Suprapubic skin (tissue), 4 donors: Measurements from ENCODE around the gene PPP2R3B. TPM values are rescaled to one million over a fixed set of nuclear protein-coding genes. Genes with fewer than 3 reads are reported as not detected.

Experiments
- DNase-seq, 2 donors: peaks; one replicate each; pipeline ENCODE4 v3.0.0-alpha.2; 2019; ENCODE audit warnings: low spot score in 2 of 2
- H3K27ac ChIP-seq: fragments of 200-600 bp; sonication (generic); one replicate; pipeline ENCODE4 v1.5.1; 2019
- H3K27me3 ChIP-seq: fragments of 200-600 bp; sonication (generic); one replicate; pipeline ENCODE4 v1.5.1; 2019
- H3K36me3 ChIP-seq: fragments of 200-600 bp; sonication (generic); one replicate; pipeline ENCODE4 v1.5.1; 2019
- H3K4me1 ChIP-seq: fragments of 200-600 bp; sonication (generic); one replicate; pipeline ENCODE4 v1.5.1; 2019
- H3K4me3 ChIP-seq: fragments of 200-600 bp; sonication (generic); one replicate; pipeline ENCODE4 v1.5.1; 2019; ENCODE audit warnings: mild to moderate bottlenecking
- H3K9me3 ChIP-seq: fragments of 200-600 bp; sonication (generic); one replicate; pipeline ENCODE4 v1.5.1; 2019
- CTCF ChIP-seq, 2 donors: fragments of 200-600 bp in 1 of 2; fragments of 450-650 bp in 1 of 2; sonication (generic) in 1 of 2; IDR thresholded peaks; one replicate each; pipeline ENCODE4 v1.5.1; 2016 to 2019; ENCODE audit warnings: antibody characterized with exemption in 2 of 2, mild to moderate bottlenecking in 1 of 2, moderate library complexity in 1 of 2
- EP300 ChIP-seq: sonication (generic); formaldehyde crosslinking; IDR thresholded peaks from one replicate; pipeline ENCODE4 v1.6.1; 2017; ENCODE audit warnings: antibody characterized with exemption
- POLR2A ChIP-seq, 2 donors: fragments of 450-650 bp; IDR thresholded peaks; one replicate each; pipeline ENCODE4 v1.6.1; 2017; ENCODE audit warnings: antibody characterized with exemption in 2 of 2, mild to moderate bottlenecking in 2 of 2, moderate library complexity in 2 of 2
- POLR2AphosphoS5 ChIP-seq, 3 donors: sonication (generic); formaldehyde crosslinking; IDR thresholded peaks; one replicate each; pipeline ENCODE4 v1.6.1; 2017; ENCODE audit warnings: antibody characterized with exemption in 3 of 3
- WGBS: methylation state at CpG from one replicate; pipeline ENCODE4 v1.1.5; 2018; 5-methylcytosine and 5-hydroxymethylcytosine counted together
- total RNA-seq, 4 donors: library from RNA; depleted of rRNA; stranded (reverse); fragments of >200 nt; gene quantifications; one replicate each; pipeline ENCODE4 v1.1.0, GENCODE V29; 2016

PPP2R3B gene
- total RNA-seq, 4 donors from 2014 or later, result 31.8 to 79.6 (median 47.1) TPM

GRCh38 chrX:291411-291901 is 95.3 kb downstream of the PPP2R3B start:
- DNase-seq, result peak; percentile 48 to 72
- WGBS, result 96% methylated on average over 24 of the region's 29 CpGs
- Histone ChIP-seq H3K27ac (no peak overlapping the region), H3K36me3 (peaks cover 72% of the 10 kb centered on the region), H3K27me3 (no peaks in the 10 kb centered on the region), H3K4me3 (no peak overlapping the region), H3K9me3 (no peaks in the 10 kb centered on the region), H3K4me1 (no peaks in the 10 kb centered on the region)
- TF ChIP-seq EP300 (no peak), CTCF (IDR thresholded peaks at IDR 0.05) (no peak), POLR2AphosphoS5 (IDR thresholded peaks at IDR 0.05) (no peak), POLR2A (IDR thresholded peaks at IDR 0.05) (no peak)

- peaks cover 66% of the 10 kb centered on the region for H3K36me3 ChIP-seq
- no peak overlapping the region for H3K27ac ChIP-seq
- peak; percentile 48 to 73 for DNase-seq
- H3K9me3 ChIP-seq, result no peaks in the 10 kb centered on the region
- no peaks in the 10 kb centered on the region for H3K27me3 ChIP-seq
- 89% methylated on average over 37 of the region's 42 CpGs for WGBS
- no peaks in the 10 kb centered on the region for H3K4me1 ChIP-seq
- no peak for TF ChIP-seq CTCF (IDR thresholded peaks at IDR 0.05)
- TF ChIP-seq POLR2AphosphoS5 (IDR thresholded peaks at IDR 0.05), result no peak
- no peak for TF ChIP-seq POLR2A (IDR thresholded peaks at IDR 0.05)
- no peak overlapping the region for H3K4me3 ChIP-seq
These were observed 96.1 kb downstream of the PPP2R3B start for GRCh38 chrX:290476-291166.

DNA sequence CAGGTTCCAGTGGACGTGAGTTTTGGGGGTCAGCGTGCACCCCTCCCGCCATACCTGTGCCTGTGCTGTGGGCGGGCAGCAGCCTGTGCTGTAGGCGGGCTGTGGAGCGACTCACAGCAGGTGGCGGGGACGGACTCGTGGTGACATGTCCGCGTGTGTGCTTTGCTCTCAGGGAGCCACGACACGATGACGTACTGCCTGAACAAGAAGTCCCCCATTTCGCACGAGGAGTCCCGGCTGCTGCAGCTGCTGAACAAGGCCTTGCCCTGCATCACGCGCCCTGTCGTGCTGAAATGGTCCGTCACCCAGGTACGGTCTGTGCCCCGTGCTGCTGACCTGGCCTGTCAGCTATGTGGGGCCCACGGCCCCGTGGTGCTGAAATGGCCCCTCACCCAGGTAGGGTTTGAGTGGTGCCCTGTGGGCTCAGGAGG is 98.1 kb downstream of the PPP2R3B start:
- Histone ChIP-seq H3K36me3 (peaks cover 66% of the 10 kb centered on the region), H3K9me3 (no peaks in the 10 kb centered on the region), H3K27me3 (no peaks in the 10 kb centered on the region), H3K4me1 (peaks cover 4% of the 10 kb centered on the region), H3K27ac (no peak overlapping the region), H3K4me3 (no peak overlapping the region)
- peak; percentile 49 to 72 for DNase-seq
- no peak for TF ChIP-seq CTCF (IDR thresholded peaks at IDR 0.05)
- no peak for TF ChIP-seq POLR2A (IDR thresholded peaks at IDR 0.05)
- no peak for TF ChIP-seq EP300
- TF ChIP-seq POLR2AphosphoS5 (IDR thresholded peaks at IDR 0.05), result no peak
- 96% methylated on average over 4 of the region's 25 CpGs for WGBS

DNA sequence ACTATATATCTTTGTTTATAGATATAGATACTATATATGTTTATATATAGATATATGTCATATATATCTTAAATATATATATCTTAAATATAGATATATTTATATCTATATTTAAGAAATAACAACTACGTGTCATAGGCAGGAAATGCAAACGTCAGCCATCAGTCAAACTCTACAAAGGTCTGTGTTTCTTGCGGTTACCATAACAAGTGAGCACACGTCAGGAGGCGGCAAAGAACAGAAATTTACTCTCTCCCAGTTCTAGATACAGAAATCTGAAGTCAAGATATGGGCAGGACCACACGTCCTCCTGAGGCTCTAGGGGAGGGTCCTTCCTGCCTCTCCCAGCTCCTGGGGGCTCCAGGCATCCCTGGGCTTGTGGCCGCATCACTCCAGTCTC is 99.0 kb downstream of the PPP2R3B start:
- Histone ChIP-seq H3K27me3 (no peaks in the 10 kb centered on the region), H3K4me3 (no peak overlapping the region), H3K9me3 (no peaks in the 10 kb centered on the region), H3K27ac (no peak overlapping the region), H3K36me3 (peaks cover 57% of the 10 kb centered on the region), H3K4me1 (peaks cover 9% of the 10 kb centered on the region)
- no peak for DNase-seq
- 78% methylated on average over 7 of the region's 7 CpGs for WGBS
- TF ChIP-seq POLR2A (IDR thresholded peaks at IDR 0.05), result no peak
- TF ChIP-seq POLR2AphosphoS5 (IDR thresholded peaks at IDR 0.05), result no peak
- no peak for TF ChIP-seq EP300
- TF ChIP-seq CTCF (IDR thresholded peaks at IDR 0.05), result no peak

DNA sequence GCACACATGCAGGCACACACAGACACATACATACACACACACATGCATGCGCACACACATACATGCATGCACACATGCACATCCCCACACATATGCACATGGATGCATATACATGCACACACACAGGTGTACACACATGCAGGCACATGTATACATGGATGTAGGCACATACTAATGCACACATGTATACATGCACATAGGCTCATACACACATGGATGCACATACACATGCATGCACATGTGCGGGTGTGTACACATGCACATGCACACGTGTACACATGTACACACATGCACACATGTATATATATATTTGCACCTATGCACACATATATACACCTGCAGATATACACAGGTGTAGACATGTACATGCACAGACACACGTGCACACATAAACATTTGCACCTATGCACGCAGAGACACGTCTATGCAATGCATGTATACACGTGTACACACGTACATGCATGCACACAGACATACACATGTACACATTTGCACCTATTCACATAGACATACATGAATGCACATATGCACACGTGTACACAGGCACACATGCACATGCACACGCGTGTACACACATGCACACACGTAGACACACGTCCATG is 101.5 kb downstream of the PPP2R3B start:
- TF ChIP-seq CTCF (IDR thresholded peaks at IDR 0.05), result no peak
- no peak for TF ChIP-seq EP300
- no peak for TF ChIP-seq POLR2AphosphoS5 (IDR thresholded peaks at IDR 0.05)
- no peak for TF ChIP-seq POLR2A (IDR thresholded peaks at IDR 0.05)
- H3K9me3 ChIP-seq, result no peaks in the 10 kb centered on the region
- H3K36me3 ChIP-seq, result peaks cover 34% of the 10 kb centered on the region
- H3K27me3 ChIP-seq, result no peaks in the 10 kb centered on the region
- 96% methylated on average over 12 of the region's 13 CpGs for WGBS
- H3K4me1 ChIP-seq, result peaks cover 25% of the 10 kb centered on the region
- no peak overlapping the region for H3K27ac ChIP-seq
- no peak overlapping the region for H3K4me3 ChIP-seq
- DNase-seq, result no peak
